OCI-M1 (cell line): ENCODE measurements around the gene IL3.

ENCODE experiments used
- DNase-seq: peaks from one replicate; lab custom pipeline; 2025; lab: John Stamatoyannopoulos, UW

Gene IL3, protein sequence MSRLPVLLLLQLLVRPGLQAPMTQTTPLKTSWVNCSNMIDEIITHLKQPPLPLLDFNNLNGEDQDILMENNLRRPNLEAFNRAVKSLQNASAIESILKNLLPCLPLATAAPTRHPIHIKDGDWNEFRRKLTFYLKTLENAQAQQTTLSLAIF

DNA sequence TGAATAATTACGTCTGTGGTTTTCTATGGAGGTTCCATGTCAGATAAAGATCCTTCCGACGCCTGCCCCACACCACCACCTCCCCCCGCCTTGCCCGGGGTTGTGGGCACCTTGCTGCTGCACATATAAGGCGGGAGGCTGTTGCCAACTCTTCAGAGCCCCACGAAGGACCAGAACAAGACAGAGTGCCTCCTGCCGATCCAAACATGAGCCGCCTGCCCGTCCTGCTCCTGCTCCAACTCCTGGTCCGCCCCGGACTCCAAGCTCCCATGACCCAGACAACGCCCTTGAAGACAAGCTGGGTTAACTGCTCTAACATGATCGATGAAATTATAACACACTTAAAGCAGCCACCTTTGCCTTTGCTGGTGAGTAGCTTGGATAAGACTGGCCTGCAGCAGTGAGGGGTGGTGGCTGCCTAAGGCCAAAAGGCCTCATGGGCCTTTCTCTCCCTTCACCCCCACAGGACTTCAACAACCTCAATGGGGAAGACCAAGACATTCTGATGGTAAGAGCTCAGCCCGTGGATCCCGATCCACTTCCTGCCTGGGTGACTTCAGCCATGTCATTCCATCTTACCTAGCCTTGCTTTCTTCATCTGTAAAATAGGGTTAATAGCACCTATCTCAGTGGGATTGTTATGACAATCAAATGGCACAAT is at the start of gene IL3:
Gene IL3, plus strand, starts transcription at position 155 of the 661 bp plus-strand sequence. Its CDS starts 52 bp downstream, at position 207.
- DNase-seq = no peak

DNA sequence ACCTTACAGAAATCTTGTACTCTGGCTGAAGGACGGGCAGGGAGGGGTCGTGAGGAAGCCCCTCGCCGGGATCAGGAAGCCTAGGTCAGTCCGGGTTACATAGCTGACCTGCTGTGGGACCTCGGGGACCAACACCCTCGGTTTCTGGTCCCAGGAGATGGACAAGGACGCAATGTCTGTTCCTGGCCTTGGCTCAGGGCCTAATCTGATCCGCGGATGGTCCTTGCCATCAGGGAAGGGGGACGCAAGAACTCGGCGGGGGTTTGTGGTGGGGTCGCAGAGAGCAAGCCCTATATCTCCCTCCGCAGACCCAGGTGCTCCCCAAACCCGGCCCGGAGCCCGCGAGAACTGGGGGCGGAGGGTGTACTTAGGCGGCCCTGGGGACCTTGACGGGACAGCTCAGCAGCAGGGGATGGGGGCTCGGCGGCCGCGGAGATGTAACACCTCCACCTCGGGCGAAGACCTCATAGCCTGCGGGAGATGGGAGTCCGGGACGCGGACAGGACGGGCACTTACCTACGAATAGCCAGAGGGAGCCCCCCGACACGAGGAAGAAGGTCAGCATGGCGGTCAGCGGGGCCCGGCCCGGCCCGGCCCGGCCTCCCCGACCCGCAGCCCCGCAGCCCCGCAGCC is 49.4 kb upstream of the IL3 start:
- DNase-seq = no peak

DNA sequence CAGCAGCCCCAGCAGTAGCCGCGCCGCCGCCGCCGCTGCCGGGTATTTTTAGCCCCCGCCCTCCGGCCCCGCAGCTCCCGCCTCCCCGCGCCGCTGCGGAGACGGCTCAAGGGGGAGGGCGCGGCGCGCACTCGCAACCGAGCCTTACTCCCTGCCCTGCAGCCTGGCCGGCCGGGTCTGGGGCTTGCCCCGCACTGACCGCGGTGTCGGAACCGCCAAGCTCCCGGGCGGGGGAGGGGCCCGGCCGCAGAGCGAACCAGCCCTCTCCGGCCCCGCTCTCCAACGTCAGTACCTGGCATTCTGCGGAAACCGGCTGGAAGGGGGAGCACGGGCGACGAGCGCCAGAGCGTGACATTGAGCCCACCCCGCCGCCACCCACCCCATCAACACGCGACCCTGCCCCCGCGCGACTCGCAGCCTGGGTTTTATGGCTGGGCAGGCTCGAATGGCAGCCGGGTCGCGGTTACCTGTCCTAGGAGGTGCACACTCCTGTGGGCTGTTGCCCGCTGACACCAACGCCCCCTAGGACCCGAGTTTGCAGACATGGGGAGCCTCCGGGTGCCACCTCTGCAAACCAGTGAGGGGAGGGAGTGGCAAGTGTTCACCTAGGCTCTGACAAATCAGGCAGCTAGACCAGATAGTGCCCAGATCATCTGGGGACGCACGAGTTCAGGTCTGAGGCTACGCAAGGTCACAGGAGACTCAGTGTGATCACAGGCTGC is 48.7 kb upstream of the IL3 start, which contains the start of gene ACSL6:
Gene ACSL6, minus strand, starts transcription at position 37 of the 722 bp plus-strand sequence. CDS start 105 bp downstream, outside the sequence.
- DNase-seq = no peak

DNA sequence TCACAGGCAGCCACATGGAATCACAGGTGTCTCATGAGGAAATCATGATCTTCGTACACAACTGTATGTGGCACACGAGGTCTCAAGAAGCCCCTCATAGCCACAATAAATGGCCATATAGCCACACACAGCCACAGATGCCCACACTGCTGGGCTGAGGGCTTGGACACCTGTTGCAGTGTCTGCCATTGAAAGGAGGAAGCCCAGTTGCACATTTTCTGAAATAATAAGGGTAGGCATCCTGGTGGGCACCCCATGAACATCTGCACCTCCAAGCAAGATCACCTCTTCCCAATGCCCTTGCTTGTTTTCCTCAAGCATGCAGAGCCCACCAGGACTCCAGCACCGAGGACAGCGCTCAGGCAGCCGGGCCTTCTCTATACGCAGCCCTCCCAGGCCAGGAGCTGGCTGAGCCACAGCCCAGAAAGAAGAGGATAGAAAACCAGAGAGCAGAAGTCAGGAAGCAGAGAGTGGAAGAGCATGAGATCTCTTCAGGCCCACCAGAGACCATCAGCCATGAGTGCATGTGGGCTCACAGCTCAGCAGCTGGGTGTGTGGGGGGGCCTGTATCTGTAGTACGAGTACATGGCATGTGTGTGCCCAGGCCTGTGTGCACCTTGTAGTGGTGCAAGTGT is 48.0 kb upstream of the IL3 start:
- DNase-seq = peak; percentile 38

DNA sequence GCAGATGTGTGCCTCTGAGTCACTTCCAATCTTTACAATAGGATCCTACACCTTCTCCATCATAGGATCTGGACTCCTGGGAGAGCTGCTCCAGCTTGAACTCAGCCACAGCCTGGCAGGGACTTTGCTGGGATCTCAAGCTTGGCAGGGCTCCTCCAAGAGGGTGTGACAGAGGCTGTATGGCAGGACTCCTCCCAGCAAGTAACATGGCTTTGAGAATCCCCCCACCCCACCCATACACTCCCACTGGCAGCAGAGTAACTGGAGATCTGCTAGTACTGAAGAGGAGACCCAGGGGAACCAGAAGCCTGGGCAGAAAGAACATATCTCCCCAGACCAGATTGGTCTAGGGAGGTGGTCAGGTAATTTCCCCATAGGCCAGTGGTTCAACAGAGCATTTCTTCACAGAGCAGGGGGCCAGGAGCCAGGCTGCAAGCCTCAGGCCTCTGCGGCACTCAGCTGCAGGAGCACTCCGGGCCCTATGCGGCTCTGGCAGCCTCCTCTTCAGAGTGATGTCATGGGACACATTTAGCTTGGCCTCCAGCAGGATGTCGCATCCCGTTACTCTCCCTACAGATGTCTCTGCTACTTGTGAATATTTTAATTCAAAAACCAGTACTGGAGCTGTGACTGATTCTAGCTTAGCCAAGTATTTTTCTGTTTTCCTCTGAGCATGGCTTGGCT is 47.3 kb upstream of the IL3 start:
- DNase-seq = no peak

DNA sequence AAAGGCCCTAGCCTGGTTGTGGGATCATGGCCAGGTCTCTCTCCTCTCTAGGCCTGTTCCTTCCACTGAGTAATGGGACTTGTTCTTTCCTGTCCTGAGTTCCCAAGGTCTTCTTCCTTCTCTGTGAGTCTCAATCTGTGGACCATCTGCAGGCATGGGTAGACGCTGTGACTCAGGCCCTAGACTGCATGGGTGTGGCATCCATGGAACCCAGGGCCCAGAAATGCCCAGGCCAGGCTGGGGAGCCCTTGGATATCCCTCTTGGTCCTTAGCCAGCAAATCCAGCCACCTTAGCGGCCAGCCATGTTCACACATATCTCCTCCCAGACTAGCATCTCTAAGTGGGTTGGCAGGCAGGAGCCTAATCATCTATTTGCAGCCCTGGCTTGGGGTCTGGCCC is 46.7 kb upstream of the IL3 start:
- no peak for DNase-seq

DNA sequence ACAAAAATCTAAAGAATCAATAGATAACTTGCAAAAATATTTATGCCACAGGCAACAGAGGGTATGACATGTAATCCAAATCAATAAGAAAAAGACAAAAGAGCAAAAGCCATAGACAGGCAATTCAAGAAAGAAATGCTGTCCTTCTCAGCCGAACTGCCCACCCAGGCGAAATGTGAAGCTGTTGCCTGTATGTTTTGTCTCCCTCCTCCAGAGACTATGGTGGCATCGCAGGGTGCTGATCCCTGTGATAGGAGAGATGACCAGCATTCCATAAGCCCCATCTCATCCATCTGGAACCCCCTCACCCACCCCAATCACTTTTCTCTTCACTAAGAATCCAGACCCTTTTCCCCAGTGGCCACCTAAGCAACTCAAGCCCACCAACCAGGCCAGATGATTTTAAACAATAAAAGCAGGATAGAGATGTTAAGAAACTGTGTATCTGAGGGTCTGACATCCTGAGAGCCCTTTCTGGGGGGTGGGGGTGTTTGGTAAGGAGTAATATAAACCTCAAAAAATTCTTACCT is 43.7 kb upstream of the IL3 start:
- DNase-seq = no peak

DNA sequence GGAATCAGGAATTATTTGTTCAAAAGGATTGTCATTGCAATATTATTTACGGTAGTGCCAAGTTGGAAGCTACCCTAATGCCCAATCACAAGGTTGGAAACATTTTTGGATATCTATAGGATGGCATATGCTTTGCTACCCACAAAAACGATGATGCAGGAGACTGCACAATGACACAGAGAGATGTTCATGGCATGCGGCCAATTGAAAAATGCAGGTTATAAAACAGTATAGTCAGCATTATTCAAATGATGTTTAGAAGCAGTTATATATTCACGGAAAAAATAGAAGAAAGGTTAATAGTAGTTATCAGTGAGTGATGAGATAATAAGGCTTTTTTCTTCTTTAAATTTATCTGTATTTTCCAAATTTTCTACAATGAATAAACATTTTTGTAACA is 43.1 kb upstream of the IL3 start:
- no peak for DNase-seq

DNA sequence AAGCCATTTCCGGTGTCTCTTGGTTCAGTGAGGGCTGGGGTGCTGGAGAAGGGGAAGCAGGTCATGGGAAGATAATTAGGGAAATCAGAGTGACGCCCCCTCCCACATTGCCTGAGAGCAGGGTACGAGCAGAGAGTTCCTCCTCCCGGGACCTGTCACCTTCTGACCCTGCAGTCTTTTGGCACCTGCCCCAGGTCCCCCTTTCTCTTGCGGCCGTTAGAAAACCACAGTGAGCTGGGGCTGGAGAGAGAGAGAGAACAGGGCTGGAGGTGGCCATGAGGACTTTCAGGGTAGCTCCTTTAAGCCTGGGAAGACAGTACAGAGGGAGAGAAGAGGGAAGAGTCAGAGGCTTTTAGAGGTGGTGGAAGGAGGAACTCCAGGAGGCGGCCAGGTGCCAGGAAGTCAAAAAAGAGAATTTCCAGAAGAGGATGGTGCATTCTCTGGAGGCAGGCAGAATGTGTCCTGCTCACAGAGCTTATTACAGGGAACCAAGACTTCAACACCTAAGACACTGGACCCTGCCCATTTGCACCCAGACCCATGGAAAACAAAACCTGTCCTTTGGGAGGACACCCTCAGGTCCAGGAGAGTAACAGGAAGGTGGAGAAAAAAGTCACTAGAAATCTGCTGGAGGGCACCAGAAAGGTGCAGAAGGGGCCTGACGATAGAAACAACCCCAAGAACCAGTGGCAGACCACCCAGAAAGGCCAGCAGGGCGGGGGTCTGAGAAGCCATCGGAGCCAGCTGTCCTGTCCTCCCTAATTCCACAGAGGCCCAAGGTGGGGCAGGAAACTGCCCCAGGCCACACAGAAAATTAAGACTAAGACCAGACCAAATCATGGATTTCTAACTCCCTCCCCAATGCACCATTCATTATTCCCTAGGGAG is 42.5 kb upstream of the IL3 start:
- DNase-seq = no peak

DNA sequence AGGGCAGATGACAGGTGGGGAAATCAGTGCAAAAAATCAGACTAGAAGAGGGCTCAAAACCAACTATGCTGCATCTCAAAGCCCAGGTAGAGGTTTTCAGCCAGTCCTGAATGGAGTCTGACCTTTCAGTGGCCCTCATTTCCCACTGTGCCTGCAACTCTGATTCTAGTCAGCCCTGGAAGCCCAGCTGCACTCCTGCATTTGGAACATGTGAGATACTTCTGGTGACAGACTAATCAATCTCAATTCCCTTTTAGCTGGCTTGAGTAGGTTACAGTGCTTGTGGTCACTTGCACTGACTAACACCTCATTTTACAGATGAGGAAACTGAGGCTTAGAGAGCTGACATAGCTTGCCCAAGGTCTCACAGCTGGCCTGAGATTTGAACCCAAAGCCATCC is 41.1 kb upstream of the IL3 start:
- DNase-seq = no peak

DNA sequence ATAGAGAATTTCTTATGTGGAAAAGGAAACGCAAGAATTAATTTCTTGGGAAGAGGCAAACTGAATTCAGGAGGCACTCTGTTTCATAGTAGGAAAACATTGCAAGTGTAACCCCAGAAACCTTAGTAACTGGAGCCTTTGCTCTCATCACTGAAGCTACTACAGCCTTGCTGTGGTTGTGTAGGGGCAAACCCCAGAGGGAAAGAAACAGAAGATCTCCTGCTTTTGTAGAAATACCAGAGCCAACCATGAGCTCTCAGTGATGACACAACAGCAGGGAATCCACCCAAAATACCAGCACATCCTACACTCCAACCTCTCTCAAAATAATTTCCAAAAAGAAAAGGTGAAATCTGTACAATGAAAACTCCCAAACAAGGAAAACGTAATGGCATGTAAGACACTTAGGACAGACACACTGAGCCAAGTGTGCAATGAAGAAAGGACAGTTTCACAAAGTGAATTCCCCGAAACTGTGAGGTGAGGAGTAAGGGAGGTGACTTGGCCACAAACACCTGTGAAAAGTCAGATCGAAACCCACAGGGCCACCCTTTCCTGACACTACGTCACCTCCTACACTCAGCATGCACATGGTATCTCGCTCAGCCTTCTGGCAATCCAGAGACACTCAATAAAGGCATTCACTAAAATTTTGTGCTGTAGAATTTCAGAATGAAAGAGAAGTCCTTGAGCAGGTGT is 40.4 kb upstream of the IL3 start:
- no peak for DNase-seq

DNA sequence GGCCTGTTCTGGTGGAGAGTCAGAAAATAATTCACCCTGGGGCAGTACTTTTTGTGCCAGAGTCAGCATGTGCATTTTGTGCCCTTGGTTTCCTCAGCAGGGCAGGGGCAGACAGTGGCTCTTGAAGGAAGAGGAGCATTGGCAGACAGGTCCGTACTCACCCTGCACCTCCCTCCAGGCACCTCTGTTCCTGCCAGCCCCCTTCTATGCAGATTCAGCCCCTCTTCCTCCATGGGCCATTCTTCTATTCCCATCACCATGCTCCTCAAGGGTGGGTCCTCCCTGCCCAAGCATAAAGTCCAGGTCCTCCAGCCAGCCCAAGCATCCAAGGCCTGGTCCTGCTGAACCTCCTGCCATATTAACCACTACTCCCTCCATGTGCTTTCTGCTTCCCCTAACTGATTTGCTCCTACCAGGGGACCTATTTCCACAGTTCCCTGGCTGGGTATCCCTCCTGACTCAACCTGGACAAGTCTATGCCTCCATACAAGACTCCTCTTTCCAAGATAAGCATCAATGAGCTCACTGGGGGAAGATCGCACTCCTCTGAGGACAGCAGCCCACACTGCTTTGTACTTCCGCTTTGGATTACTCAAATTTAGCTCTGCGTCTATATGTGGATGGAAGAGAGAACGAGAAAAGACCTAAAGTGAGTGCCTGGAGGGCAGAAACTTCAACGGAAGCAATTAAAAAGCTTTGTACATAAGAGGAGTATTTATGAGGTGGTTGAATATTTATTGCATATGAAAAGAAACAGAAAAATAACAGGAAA is 39.7 kb upstream of the IL3 start:
- peak; percentile 75 for DNase-seq

DNA sequence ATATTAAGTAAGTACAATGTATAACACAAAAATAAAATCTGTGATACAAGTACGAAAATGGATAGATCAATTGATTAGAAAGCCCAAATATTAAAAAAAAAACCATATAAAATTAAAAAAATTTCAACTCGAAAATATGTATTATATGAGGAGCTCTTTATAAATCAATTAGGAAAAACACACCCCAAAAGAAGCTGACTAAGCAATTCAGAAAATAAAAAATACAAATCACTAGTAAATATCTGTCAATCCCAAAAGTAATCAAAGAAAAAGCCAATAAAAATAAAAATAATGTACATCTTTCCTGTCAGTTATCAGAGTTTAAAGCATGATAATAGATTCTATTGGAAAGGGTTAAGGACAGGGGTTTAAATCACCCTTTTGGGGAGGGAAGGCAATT is 38.8 kb upstream of the IL3 start:
- DNase-seq = no peak

DNA sequence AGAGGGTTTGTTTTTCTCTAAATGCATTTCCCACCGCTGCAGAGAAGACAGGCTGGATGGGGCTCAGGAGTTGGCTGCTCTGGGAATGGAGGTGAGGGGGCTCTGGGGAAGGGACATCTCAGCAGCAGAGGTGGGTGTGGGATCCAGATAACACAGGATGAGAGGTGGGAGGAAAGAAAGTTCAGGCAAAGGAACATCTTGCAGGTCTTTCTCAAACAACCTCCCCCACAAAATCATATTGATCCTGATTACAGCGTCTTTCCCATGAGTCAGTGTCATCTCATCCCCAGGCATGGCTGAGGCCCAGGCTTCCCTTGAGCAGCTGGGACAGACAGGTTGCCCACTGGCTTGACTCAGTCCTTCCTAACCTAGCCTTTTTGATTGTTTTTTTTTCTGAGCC is 37.7 kb upstream of the IL3 start:
- no peak for DNase-seq

DNA sequence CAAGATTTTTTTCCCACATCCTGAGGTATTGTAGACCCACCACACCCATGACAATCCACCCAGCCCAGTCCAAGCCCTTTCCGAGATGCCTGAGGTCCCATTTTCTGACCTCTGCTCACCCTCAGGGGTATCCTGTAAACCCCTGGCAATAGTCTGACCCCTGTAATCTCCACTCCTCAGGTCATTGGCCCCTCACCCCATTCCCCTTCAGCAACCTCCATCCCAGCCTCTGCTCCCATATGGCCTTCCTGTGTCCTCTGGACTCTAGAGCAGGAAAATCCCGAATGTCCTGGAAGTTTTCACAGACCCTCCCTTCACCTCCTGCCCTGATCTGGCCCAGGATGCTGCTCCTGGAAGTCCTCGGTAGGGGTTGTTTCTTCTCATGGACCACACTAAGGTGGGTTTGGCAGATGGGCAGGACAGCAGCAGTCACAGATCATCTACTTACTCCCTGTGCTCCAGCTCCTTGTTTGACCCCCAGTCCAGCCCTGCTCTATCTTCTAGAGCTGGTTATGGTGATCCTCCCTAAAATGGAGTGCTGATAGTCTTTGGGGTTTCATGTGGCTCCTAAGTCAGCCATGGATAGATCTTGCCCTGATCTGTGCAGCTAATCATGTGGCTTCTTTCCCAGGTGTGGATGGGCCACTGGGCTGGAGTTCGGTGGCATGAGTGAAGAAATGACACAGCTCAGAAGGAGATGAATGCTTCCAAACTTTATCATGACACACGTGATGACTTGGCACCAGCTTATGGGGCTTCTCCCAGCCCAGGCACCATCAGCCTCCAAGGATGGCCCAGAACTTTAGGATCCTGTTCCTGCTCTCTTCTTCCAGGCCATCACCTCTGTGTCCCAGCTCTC is 37.0 kb upstream of the IL3 start:
- no peak for DNase-seq

DNA sequence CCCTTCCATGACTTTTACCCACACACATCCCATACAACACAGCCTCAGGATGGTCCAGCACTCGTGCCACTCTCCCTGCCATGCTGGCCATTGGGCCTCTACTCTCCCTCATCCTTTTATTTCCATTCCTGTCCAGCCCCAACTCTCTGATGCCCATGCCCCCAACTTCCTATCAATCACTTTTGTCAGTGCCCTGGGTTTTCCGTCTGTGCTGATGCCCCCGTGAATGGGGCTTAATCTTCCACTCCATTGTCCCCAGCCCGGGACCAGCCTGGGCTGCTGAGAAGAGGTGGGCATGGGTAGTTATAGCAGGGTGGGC is 36.4 kb upstream of the IL3 start:
- DNase-seq = no peak

DNA sequence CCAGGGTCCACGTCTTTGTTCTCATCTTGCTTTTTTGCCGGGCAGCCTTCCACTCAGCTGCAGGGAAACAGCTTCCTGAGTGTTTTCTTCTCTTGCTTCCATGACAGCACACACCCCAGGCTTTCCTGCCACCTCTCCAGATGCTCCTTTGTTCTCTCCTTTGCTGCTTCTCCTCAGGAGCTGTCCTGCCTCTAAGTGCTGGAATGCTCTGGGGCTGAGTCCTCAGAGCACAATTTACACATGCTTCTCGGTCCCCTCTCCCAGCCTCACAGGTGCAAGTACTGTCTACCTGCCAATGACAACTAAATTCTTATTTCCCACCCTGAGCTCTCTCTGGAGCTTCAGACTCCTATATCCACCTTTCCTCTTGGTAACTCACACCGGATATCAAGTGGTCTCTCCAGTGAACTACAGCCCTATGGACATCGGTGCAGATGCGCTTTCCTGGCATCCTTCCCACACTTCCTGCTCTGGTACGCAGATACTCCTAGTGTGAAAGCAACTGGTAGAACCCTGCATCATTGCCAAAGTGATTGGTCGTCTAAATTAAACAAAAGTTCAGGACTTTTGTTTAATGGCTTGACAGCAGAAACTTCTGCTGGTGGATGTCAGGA is 35.6 kb upstream of the IL3 start:
- no peak for DNase-seq

DNA sequence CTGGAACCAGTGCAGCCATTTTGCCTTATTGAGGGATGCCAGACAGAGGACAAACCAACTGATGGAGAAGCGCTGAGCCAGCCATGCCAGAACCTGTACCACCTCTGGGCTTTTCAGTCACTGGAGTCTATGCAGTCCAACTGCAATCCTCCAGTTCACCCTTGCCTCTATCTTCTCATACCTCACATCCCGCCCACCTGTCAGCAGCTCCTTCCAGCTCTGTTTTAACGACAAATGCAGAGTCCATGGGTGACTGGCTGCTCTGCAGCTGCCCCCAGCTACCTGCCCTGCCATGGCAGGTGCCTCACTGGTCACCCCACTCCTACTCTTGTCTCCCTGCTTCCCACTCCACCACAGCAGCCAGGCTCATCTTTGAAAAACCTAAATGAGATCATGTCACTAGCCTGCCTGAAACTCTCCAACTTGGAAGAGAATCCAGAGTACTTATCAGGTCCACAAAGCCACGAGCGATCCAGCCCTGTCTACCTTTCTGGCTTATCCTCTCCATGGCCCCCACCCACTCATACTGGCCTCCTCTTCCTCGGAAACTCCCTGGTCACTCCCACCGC is 35.0 kb upstream of the IL3 start:
- DNase-seq = no peak
